HCT116 (cell line): ENCODE results near the gene NOSIP. TPM values are rescaled to one million over a fixed set of nuclear protein-coding genes. Genes with fewer than 3 reads are reported as not detected.

Experiments
- ATAC-seq: fragments of 200-7000 bp; cut with Tn5 transposase; 2 replicates; pipeline ENCODE4 v1.9.1; 2020; ENCODE audit warnings: mild to moderate bottlenecking, moderate library complexity
- BruUV-seq: library from RNA; stranded (reverse); fragments of 400-500 nt; replicated peaks from 2 replicates; lab custom pipeline; 2021; lab: Mats Ljungman, UMichigan
- CTCF ChIA-PET: fragments of 300-600 bp; sonication (Branson Sonifier 250); formaldehyde crosslinking; loops from one replicate; lab custom pipeline; 2021; ENCODE audit warnings: antibody characterized with exemption; lab: Charles Lee
- POLR2A ChIA-PET: fragments of 300-600, 350-600 bp; sonication (Branson Sonifier 250); formaldehyde crosslinking; loops from one replicate; lab custom pipeline; 2021; ENCODE audit warnings: antibody characterized with exemption; lab: Charles Lee
- RAD21 ChIA-PET, 2 experiments: fragments of 300-600 bp; sonication (Branson Sonifier 250); formaldehyde crosslinking; loops; one replicate each; lab custom pipeline; 2023; ENCODE audit warnings: low total read pairs in 2 of 2; ENCODE audit not compliant: uncharacterized antibody in 2 of 2, unreplicated experiment in 2 of 2, low non-redundant PET in 1 of 2; lab: Charles Lee
- DNase-seq: peaks from one replicate; pipeline ENCODE4 v3.0.0-alpha.2; 2010; ENCODE audit warnings: low read depth, low spot score
- H2AFZ ChIP-seq: fragments of 200-600 bp; shearing (Covaris generic), sonication (generic); 2 replicates; pipeline ENCODE4 v1.6.1; 2017; ENCODE audit warnings: low read depth, mixed run types, mixed read lengths, antibody characterized with exemption, low read length; ENCODE audit not compliant: poor library complexity, severe bottlenecking
- H3K27ac ChIP-seq: 2 replicates; pipeline ENCODE4 v1.5.1; 2012; ENCODE audit warnings: low read depth, low read length
- H3K27me3 ChIP-seq: fragments of 200-600 bp; sonication (generic); 2 replicates; pipeline ENCODE4 v1.6.1; 2016; ENCODE audit warnings: mixed run types, low read length, mixed read lengths; ENCODE audit not compliant: insufficient read depth
- H3K36me3 ChIP-seq, 2 experiments: fragments of 200-500 bp in 1 of 2; fragments of 200-600 bp in 1 of 2; sonication (Bioruptor generic) in 1 of 2; sonication (generic) in 1 of 2; 2 replicates each; pipeline versions ENCODE4 v1.5.1 to v1.6.1; 2014 to 2016; ENCODE audit warnings: low read length in 2 of 2, inconsistent platforms in 1 of 2, mixed read lengths in 1 of 2, mixed run types in 1 of 2; ENCODE audit not compliant: insufficient read depth in 2 of 2, control insufficient read depth in 1 of 2
- H3K4me1 ChIP-seq, 2 experiments: fragments of 200-600 bp in 1 of 2; sonication (generic) in 1 of 2; 2 replicates each; pipeline versions ENCODE4 v1.5.1 to v1.6.1; 2012 to 2017; ENCODE audit warnings: low read length in 2 of 2, inconsistent platforms in 1 of 2, mild to moderate bottlenecking in 1 of 2, mixed read lengths in 1 of 2, mixed run types in 1 of 2, moderate library complexity in 1 of 2; ENCODE audit not compliant: insufficient read depth in 2 of 2, control insufficient read depth in 1 of 2
- H3K4me2 ChIP-seq: fragments of 200-600 bp; sonication (generic); 2 replicates; pipeline ENCODE4 v1.6.1; 2017; ENCODE audit warnings: mixed run types, low read length, mixed read lengths
- H3K4me3 ChIP-seq, 2 experiments: fragments of 200-600 bp in 1 of 2; sonication (generic) in 1 of 2; replicated peaks in 1 of 2; 2 replicates each; pipeline ENCODE4 v1.5.1; 2011 to 2016; ENCODE audit warnings: low read length in 2 of 2, control low read depth in 1 of 2, low read depth in 1 of 2, mild to moderate bottlenecking in 1 of 2, mixed read lengths in 1 of 2, mixed run types in 1 of 2
- H3K79me2 ChIP-seq: fragments of 200-600 bp; sonication (generic); 2 replicates; pipeline ENCODE4 v1.6.1; 2017; ENCODE audit warnings: mild to moderate bottlenecking, mixed run types, low read length, moderate library complexity, mixed read lengths; ENCODE audit not compliant: insufficient read depth
- H3K9ac ChIP-seq: fragments of 200-600 bp; sonication (generic); 2 replicates; pipeline ENCODE4 v1.6.1; 2016; ENCODE audit warnings: low read length, mixed read lengths
- H3K9me2 ChIP-seq: fragments of 200-600 bp; sonication (generic), shearing (Covaris generic); 2 replicates; pipeline ENCODE4 v1.6.1; 2017; ENCODE audit warnings: mixed run types, mild to moderate bottlenecking, moderate library complexity; ENCODE audit not compliant: insufficient read depth
- H3K9me3 ChIP-seq, 2 experiments: fragments of 200-500 bp in 1 of 2; fragments of 200-600 bp in 1 of 2; sonication (Bioruptor generic) in 1 of 2; sonication (generic) in 1 of 2; 2 replicates each; pipeline ENCODE4 v1.6.1; 2014 to 2017; ENCODE audit warnings: low read length in 2 of 2, mixed read lengths in 2 of 2, inconsistent platforms in 1 of 2, low read depth in 1 of 2, mild to moderate bottlenecking in 1 of 2, mixed run types in 1 of 2, moderate library complexity in 1 of 2; ENCODE audit not compliant: control insufficient read depth in 1 of 2, insufficient read depth in 1 of 2
- H4K20me1 ChIP-seq: fragments of 200-600 bp; sonication (generic), shearing (Covaris generic); 2 replicates; pipeline ENCODE4 v1.6.1; 2017; ENCODE audit warnings: mixed run types, mild to moderate bottlenecking, moderate library complexity; ENCODE audit not compliant: insufficient read depth
- CBX3 ChIP-seq: IDR thresholded peaks from 2 replicates; pipeline ENCODE4 v1.6.1; 2012; ENCODE audit warnings: low read depth
- RAD21 ChIP-seq: IDR thresholded peaks from 2 replicates; pipeline ENCODE4 v1.6.1; 2012; ENCODE audit warnings: low read depth, mild to moderate bottlenecking
- YY1 ChIP-seq: IDR thresholded peaks from 2 replicates; pipeline ENCODE4 v1.6.1; 2011; ENCODE audit warnings: low read length, low read depth, moderate library complexity, mild to moderate bottlenecking; ENCODE audit not compliant: insufficient replicate concordance; ENCODE audit errors: extremely low read depth
- intact Hi-C: fragments of 100-400 bp; cut with micrococcal nuclease; formaldehyde crosslinking; loops from 2 replicates; pipeline ENCODE4 v1.10.0; 2022
- total RNA-seq: library from RNA; stranded (reverse); gene quantifications from one replicate; pipeline ENCODE4 v1.2.1, GENCODE V29; 2021; ENCODE audit not compliant: unreplicated experiment
- TF ChIP-seq, protein P1 (sequence below), 3 experiments: fragments of 200-600 bp in 1 of 3; sonication (generic) in 1 of 3; IDR thresholded peaks in 2 of 3; conservative IDR thresholded peaks in 1 of 3; 2 replicates each; pipeline ENCODE4 v1.5.1; 2012 to 2017; ENCODE audit warnings: low read depth in 2 of 3, low read length in 2 of 3, antibody characterized with exemption in 1 of 3, borderline replicate concordance in 1 of 3, control low read depth in 1 of 3, mild to moderate bottlenecking in 1 of 3, mixed read lengths in 1 of 3, mixed run types in 1 of 3, moderate library complexity in 1 of 3; ENCODE audit not compliant: insufficient read depth in 1 of 3

The NOSIP gene
- total RNA-seq, 1 experiment from 2014 or later: 133 TPM

DNA sequence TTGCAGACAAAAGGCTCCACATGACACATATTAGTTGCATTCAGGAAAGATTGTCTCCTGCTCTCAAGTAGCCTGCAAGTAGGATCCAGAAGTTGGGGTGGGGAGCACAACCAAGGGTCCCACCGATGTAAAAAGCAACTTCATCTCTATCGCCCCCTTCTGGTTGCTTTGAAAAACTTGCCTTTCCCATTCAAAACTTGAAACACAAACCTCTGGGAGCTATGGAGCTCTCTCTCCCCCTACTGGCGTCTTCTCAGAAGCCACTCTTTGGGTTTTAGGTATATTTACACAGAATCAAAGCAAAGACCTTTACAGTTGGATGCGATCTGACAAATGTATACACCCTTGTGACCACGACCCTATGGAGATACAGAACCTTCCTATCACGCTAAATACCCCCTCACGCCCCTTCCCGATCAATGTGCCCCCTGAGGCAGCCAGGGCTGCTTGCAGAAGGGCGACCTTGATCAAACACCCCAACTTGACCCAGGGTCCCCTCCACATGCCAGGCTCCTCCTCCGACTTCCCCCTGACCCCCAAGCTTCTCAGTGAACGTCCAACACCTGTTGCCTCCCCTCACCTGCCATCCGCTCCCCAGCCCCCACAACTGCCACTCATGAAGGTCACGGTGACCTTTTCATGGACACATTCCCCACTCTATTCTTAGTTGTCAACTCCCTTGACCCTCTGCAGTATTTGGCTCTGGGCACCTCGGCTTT, 10.1 kb downstream of the NOSIP start:
- peak overlapping the region; percentile 51 for H3K4me2 ChIP-seq
- H3K4me3 ChIP-seq: no peak overlapping the region
- H3K4me1 ChIP-seq: peaks cover 44 to 61% of the 10 kb centered on the region in 2 experiments
- peaks cover 93% of the 10 kb centered on the region for H3K79me2 ChIP-seq
- no TSS peak for BruUV-seq
- RAD21 ChIA-PET: interaction anchor here in 1 of 2 experiments (0.7 kb wide), 1 partner anchor 80 kb away, joined by 3 read pairs; no protein-coding TSS in a partner anchor
- peak; percentile 87 for TF ChIP-seq RAD21
- TF ChIP-seq, protein P1, sequence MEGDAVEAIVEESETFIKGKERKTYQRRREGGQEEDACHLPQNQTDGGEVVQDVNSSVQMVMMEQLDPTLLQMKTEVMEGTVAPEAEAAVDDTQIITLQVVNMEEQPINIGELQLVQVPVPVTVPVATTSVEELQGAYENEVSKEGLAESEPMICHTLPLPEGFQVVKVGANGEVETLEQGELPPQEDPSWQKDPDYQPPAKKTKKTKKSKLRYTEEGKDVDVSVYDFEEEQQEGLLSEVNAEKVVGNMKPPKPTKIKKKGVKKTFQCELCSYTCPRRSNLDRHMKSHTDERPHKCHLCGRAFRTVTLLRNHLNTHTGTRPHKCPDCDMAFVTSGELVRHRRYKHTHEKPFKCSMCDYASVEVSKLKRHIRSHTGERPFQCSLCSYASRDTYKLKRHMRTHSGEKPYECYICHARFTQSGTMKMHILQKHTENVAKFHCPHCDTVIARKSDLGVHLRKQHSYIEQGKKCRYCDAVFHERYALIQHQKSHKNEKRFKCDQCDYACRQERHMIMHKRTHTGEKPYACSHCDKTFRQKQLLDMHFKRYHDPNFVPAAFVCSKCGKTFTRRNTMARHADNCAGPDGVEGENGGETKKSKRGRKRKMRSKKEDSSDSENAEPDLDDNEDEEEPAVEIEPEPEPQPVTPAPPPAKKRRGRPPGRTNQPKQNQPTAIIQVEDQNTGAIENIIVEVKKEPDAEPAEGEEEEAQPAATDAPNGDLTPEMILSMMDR (IDR thresholded peaks at IDR 0.05 in 2 of 3, conservative IDR thresholded peaks at IDR 0.05 in 1 of 3; ENCODE audit: borderline replicate concordance in 1 of 3, insufficient read depth in 1 of 3, low read depth in 2 of 3, low read length in 2 of 3): peak; percentile 97 to 99 (median 99)
- TF ChIP-seq YY1: peak; percentile 17
- no peak; the same call in 1 of the 2 replicates for TF ChIP-seq CBX3
- DNase-seq (peak; percentile 83), ATAC-seq (peak; percentile 77)
- CTCF ChIA-PET: interaction anchor here (0.6 to 2.2 kb wide), 30 partner anchors 9 to 474 kb away, joined by 3 to 29 read pairs (median 4); partner anchors contain the start of genes ALDH16A1, BCL2L12, FLT3LG and IRF3
- intact Hi-C loops: loop anchor here (1.0 to 5.0 kb wide), 2 partner anchors 67 to 107 kb away; partner anchors contain the start of gene PRMT1
- POLR2A ChIA-PET: interaction anchor here (0.7 to 2.1 kb wide), 4 partner anchors 9 to 106 kb away, joined by 3 to 7 read pairs (median 4); no protein-coding TSS in a partner anchor
- H2AFZ ChIP-seq: no peak overlapping the region
- peak overlapping the region; percentile 31; the same call in 1 of the 2 replicates for H3K9ac ChIP-seq
- no peaks in the 10 kb centered on the region for H4K20me1 ChIP-seq
- peak overlapping the region; percentile 47 for H3K27ac ChIP-seq
- peaks cover 9 to 13% of the 10 kb centered on the region in 2 experiments for H3K36me3 ChIP-seq
- no peaks in the 10 kb centered on the region for H3K9me3 ChIP-seq
- H3K27me3 ChIP-seq: no peaks in the 10 kb centered on the region
- H3K9me2 ChIP-seq: no peaks in the 10 kb centered on the region
